HG03442 (cell line): ENCODE data around the gene STEAP3.

ENCODE experiments used
- ATAC-seq: cut with Tn5 transposase; IDR thresholded peaks from one replicate; pipeline ENCODE4 v1.9.1; 2021; ENCODE audit warnings: mild to moderate bottlenecking, moderate library complexity; ENCODE audit not compliant: unreplicated experiment

Gene STEAP3

DNA sequence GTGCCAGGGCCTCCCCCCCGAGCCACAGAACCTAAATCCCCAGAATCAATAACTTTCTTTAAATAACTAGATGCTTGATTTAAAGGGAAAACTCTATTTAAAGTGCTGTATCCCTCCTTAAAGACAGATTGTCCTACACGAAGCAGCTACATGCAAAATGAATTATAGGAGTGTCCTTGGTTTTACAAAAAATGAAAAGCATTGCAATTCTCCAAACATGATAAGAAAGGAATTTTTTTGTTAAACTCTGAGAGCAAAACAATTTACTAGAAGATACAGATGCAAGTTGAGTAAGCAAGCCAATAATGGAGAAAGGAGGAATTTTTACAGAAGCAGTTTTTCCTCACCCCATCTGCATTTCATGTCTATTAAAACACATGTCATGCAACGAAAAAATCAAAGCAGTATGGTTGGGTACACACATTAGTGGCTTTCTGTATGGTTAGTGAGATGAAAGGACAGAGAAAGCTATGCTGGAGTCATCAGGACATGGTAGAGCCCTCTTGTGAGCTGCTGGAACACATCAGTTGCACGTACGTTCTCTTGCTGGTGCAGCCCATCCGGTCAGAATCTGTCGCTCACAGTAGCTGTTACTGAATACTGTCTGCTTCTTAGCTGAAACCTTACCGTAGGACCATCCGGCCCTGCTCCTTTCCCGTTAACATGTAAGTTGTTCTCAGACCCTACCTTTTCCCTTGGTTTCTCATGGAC is 25.9 kb upstream of the STEAP3 start:
- ATAC-seq: no peak

DNA sequence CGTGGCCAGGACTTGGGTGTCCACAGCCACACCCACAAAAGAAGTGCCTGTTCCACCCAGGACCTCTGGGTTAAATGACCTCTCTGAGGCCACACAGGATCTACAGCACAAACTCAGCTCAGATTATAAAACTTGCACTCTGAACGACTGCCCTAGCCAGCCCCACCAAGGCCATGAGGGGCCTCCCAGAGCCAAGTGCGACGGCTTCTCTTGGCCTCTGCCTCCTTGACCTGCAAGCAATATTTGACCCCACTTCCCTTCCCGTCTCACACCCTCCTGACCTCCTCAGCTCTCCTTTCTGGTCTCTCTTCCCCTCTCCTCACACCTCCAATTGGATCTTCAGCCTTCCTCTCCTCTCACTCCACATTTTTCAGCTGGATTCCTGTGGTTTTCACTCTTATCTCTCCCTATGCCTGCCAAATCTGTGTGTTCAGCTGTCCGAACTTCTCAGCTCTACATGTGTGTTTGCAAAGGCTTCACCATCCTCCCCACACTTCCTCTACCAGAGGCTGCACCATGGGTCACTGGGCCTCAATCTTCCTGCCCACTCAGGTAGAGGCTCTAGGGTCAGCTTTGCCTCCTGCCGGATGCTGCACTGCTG is 25.3 kb upstream of the STEAP3 start:
- no peak for ATAC-seq

DNA sequence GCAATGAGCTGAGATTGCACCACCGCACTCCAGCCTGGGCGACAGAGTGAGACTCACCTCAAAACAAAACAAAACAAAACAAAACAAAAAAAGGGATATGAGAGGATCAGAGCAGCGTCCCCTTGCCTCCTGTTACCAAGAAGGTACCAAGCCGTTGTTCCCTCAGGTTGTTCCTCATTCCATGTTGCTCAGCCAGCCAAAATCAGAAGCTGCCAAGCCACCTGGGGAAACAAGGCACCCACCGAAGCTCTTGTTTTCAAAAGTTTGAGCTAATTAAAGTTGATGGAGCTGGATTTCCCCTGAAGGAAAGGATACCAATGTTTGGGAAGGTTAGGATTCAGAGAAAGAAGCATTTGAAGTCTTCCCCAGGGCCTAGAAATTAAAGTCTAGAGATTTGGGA is 21.8 kb upstream of the STEAP3 start:
- ATAC-seq: no peak

DNA sequence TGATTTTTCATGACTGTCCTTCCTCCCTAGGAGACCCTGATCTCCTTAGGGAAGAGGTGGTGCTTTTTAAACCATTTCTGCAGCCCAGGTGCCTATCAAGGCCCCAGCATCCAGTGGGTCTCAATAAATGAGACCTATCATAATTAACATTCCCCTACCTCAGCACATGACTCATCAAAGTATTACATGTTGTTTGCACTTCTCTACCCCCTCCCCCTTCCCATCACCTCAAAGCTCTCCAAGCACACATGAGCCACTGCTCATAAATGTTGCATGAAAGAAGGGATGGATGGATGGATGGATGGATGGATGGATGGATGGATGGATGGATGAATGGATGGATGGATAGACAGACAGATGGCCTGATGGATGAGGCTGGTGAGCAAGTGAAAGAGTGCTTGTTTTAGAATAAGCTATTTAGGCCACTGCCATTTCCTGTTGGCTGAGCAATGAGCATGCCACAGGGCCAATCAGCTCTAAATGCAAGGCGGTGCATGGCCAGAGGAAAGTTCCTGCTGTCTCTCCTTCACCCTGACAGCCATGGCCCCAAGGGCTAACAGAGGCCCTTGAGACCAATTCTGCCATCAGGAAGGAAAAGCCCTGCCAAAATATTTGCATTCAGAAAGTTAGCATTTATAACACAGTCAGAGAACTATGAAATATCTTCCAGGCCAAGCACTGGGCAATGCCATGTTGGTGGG is 20.9 kb upstream of the STEAP3 start:
- ATAC-seq: no peak

DNA sequence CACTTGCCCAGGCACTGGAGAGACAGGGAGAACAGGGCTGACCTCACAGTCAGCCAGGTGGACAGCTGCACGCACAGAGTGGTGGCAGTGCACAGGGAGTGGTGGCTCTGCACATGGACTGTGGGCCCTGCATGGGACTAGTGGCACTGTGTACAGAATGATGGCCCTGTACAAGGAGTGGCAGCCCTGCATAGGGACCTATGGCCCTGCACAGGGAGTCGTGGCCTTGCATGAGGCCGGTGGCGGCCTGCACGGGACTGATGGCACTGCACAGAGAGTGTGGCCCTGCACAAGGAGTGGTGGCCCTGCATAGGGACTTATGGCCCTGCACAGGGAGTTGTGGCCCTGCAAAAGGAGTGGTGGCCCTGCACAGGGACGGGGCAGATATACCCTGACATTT is 19.1 kb upstream of the STEAP3 start:
- no peak for ATAC-seq

DNA sequence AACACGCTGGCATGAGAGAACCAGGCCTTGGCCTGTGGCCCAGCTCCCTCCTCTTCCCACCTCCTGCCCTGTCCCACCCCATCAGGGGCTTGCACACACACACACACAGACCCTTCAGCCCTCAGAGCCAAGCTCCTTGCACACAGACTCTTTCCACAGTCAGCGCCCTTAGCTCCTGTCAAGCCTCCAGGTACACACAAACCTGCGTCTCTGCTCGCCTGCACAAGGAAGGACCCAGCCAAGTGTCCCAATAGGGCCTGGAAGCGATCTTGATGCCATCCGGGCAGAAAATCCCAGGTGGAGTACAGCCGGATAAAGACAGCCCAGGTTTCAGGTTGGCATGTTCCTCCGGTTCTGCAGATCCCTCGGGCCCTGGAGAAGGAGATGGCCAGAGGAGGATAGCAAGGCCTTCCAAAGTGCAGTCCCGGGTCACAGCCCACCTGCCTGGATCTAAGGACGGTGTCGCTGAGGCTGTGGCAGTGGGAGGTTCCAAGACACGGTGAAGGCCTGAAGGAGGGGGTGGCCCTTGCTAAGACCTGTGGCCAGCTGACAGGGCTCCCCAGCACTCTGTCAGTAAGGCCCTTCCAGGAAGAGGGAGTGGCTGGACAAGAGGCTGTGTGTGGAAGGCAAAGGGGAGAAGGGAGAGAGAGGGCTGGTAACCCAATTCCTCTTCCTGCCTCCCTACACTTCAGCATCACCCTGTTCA is 18.5 kb upstream of the STEAP3 start:
- ATAC-seq: no peak

DNA sequence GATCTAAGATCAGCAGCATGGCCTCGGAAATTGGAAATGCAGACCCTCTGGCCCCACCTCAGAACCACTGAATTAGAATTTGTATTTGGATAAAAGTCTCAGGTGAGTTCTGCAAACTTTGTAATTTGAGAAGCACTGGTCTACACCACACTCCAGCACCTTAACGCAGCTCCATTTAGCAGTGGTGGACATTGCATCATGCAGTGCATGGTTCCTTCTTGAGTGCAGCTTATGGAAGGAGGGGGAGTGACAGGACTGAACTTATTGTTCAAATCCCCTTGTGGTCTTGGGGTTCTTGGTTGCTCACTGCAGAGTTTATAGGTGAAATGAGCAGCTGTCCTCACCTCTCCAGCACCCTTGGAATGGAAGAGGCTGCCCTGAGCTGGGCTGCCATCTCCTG is 17.4 kb upstream of the STEAP3 start:
- no peak for ATAC-seq

DNA sequence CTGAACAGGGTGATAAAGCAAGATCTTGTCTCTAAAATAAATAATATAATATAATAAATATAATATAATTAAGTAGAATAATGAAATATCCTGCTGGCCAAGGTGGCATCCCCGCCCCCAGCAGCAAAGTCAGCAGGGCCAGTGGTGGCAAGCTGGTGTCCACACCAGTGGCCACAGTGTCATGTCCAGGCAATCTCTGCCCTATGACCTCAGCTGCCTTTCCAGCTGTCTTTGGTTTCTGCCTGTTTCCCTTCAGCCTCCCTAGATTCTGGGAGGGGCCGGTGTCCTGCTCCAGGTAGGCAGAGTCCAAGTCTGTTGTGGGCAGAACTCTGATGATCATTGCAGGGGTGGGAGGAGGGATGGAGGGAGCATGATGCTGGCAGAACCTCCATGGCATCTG is 16.2 kb upstream of the STEAP3 start:
- ATAC-seq: no peak

DNA sequence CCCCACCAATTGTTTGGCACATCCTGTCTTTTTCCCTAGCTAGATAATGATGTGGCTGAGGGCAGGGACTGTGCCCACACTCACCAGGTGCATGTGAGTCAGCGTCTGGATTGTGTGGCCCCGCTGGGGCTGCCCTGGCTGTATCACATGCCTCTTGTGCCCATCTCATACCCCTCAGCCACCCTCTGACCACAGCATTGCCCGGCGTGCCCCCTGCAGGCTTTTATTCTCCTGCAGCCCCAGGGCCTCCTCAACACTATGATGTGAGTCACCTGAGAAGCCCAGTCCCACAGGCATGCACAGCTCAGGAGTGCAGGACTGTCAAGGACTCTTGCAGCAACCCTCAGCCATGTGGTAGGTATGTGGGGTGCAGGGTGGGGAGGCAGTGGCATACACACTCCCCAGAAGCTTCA is 14.8 kb upstream of the STEAP3 start:
- ATAC-seq: no peak

DNA sequence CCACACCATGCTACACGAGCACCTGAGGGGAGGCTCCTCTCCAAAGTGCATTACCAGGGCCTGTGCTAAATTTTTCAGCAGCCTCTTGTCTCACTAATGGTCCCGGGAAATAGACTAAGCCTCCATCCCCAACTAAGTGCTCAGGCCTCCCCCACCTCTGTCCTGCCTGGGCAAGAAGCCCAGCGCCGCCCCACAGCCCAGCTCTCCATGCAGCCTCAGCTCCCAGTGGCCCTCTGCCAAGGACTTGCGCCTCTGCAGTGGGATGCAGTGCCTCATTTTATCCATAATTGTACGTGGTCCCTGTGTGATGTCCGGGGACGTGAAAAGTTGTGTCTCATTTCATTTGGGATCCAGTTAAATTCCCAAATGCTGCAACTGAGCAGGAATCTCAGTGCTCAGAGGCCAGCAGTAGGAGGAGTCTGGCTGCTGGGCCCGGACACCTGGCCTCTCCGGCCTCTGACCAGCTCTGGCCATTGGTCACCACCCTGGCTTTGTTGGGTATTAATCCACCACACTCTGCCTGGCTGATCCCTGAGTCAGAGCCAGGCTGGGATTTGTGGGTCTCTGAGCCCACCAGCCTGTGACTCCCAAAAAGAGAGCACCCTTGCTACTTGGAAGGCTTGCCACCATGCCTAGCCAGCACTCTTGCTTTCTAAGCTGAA is 11.4 kb upstream of the STEAP3 start:
- no peak for ATAC-seq

DNA sequence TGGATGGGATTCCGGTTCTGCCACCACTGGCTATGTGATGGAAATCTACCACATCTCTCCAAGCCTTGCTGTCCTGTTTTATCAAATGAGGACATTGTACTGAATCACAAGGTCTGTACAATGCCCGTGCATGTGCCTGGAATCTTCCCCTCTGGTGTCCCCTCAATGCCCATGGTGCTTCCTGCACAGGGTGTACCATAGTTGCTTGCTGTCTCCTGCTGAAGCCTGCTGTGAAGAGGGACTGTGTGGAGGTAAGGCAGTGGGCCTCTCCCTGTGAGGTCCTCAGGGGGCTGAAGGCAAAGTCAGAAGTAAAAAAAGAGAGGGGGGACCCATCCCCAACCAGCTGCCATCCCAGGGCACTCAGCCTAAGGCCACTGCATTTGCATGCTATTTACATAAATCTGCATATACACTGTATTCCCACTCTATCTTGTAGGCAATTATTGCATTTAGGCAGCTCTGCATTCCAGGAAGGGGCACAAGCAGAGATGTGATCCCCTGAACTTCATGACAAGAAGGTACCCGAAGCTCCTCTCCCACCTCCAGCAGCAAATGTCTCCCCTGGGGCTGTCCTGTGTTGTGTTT is 9.1 kb upstream of the STEAP3 start:
- ATAC-seq: no peak

DNA sequence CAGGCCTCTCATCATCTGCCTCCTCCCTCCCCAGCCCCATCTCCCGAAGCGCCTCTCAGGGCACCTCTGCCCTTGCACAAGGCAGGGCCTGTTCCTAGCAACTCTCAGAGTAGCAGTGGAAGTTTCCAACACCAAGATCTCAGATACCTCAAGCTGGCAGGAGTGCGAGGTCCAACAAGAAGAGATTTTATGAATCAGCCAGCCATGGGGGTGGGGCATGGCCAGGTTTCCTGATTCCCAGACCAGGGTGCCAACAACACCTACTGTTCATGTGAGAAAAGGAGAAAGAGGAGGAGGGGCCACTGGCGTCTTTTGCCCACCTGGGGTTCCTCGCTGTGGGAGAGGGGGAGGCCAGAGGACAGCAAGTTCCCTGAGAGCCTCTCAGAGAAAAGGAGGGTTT is 6.6 kb upstream of the STEAP3 start:
- ATAC-seq: no peak

DNA sequence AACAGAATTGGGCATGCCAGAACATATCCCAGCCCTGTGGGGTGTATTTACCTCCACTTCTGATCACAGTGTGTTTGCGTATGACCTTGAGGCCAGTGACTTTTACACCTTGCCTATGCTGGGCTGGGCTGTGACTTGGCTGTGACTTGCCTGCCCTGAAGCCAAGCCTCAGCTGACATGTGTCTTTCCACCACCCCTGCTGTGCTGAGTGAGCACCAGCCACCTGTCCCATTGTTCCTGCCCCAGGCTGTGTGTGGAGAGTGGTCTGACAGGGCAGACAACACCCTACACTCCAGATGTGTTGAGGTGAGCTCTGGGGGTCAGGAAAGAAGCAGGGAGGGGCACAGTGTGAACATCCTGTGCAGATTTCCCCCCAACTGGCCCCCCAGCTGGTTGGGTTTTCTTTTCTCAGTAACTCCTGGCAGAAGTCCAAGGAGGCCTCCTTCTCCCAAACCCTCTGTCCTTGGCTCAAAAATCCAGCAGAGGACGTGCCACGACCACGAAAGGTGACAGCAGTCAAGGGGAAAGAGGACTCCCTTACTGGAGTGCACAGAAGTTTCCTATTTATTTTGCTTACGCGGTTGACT is 5.1 kb upstream of the STEAP3 start:
- ATAC-seq: peak; percentile 40

DNA sequence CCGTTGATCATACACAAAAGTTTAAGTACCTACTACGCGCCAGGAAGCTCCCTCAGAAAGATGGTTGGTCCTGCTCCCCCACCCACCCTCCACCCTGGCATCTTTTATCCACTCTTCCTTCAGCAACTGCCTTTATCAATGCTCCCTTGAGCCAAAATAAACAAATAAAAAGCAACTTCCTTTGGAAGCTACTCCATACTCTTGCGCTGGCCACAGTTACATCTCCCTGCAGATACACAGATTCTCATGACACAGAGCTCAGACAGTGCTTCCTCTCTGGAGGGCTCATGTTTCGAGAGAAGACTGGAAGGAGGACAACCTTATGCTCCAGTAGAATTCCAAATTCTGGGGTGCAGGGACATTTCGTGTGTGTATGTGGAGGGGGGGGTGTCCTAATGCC is 3.8 kb upstream of the STEAP3 start:
- ATAC-seq: no peak

DNA sequence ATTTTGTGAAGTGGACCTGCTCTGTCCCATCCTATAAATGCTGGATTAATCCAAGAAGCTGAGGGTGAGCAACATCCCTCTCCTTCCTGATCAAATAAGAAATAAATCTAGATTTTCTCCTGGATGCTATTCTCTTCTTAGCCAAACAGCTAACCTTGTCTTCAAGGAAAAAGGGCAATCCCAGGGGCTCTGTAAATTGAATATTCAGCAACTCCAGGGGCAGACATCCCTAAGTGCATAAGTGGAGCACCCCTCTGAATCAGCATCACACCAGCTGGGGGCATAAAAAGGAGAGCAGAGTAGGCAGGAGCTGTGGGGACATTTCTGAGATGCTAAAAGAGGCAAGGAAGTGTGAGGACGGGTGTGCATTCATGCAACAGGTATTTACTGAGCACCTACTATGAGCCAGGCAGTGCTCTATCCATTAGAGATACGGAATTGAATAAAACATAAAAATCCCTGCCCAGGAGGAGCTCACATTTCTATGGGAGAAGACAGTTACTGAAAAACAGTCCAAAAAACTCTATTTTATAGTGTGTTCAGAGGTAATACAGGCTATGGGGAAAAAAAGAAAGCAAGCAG is 2.8 kb upstream of the STEAP3 start:
- ATAC-seq: no peak

DNA sequence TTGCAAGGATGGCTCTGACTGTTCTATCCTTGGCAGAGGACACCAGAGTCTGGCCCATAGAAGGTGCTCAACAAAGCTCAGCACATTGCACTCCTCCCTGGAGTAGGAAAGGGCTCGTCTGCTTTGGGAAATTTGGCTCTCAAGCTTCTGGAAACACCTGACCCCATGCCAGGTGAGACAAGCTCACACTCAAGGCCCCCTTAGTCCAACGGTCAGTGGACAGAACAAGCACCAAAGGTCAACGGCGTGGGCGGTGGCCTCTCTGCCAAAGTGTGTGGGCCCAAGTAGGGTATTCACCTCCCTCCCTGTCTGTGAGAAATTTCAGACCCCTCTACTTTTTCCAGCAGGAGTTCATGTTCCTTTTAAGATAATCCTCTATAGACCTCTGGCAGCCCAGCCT is 2.0 kb upstream of the STEAP3 start:
- no peak for ATAC-seq

DNA sequence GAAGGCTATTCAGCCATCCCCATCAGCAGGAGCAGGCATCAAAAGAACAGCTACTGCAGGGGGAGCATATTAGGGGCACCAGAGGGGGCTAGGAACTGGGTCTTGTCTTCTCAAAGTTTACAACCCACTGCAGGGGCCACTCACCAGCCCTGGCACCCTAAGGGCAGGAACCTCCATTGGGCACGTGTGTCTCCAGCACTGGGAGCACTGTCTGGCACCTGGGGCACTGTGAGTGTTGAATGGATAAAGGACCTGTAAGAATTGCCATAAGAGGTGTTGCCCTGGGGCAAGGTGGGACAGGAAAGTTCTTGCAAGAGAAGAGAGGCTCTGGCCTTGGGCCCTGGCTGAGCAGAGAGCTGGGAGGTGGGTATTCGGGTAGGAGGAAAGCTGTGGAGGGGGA is 1.4 kb upstream of the STEAP3 start:
- ATAC-seq: no peak

DNA sequence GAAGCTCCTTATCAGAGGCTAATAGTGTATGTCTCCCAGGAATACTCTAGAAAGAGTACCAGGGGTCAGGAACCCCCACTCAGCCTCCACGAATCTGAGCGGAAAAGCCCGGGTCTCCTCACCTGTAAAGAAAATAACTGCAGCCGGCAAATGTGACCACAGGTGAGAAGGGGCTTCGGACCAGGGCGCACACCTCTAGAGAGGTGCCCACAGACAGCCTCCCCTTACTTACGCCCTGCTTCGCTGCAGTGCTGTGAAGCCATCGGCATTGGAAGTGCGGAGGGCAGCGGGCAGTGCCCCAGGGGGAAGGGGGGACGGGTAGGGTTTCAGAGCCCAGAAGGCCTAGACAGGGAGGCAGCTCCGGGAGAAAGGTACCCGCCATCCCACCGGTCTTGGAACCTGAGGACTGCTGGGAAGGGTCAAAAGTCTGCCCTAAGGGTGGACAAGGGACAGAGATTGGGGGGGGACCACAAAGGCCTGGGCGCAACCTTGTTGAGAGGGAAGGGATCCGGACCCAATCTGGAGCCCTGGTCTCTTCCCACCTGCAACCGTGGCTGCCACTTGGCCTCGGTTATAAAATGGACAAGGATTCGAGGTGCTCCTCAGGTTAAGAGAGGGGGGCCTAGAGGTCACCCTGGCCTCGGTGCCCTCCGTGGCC is 642 bp upstream of the STEAP3 start:
- no peak for ATAC-seq

DNA sequence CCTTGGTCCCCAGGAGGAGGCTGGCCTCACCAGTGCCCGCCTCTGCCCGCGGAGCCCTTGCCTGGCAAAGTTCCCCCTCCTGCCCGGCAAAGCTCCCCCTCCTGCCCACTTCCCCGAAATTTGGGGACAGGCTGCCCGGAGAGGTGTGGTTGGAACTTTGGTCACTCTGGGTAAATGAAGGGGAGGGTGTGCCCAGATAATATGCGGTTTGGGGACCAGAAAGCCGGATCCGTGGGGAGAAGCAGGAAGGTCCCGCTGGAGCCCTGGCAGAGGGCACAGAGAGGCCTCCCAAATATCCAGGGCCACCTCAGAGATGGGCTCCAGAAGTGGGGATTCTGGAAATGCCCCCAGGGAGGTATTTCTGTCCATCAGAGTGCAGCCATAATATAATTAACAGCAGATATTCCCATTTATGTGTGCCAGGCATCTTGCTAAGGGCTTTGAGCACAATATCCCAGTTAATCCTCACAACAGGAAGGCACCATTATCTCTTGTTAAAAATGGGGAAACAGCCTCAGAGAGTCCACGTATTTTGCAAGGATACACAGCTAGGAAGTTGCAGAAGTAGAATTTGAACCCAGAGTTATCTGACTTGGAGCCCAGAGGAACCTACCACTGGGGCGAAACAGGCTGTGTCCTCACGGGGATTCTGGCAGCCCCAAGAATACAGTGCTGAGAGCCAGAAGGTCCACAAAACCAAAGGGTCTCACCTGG is 914 bp downstream of the STEAP3 start:
- ATAC-seq: no peak
